Mesendoderm (in vitro differentiated cells): ENCODE data around the gene LACRT.
A peak's percentile ranks its signal among the peaks of the same experiment; 100 is the strongest.

Experiments
- DNase-seq: peaks from one replicate; pipeline ENCODE4 v3.0.0; 2013
- H2AK5ac ChIP-seq: 2 replicates; pipeline ENCODE4 v1.6.1; 2013; ENCODE audit warnings: low read length, inconsistent platforms
- H2BK120ac ChIP-seq: 2 replicates; pipeline ENCODE4 v1.6.1; 2013; ENCODE audit warnings: low read depth, mild to moderate bottlenecking, low read length, moderate library complexity, mixed read lengths
- H2BK15ac ChIP-seq: replicated peaks from 2 replicates; pipeline ENCODE4 v1.6.1; 2013; ENCODE audit warnings: low read depth, mild to moderate bottlenecking, moderate library complexity
- H2BK5ac ChIP-seq: 2 replicates; pipeline ENCODE4 v1.6.1; 2013; ENCODE audit warnings: low read length, inconsistent platforms
- H3K18ac ChIP-seq: 2 replicates; pipeline ENCODE4 v1.6.1; 2013; ENCODE audit warnings: mild to moderate bottlenecking, low read length, mixed read lengths
- H3K23ac ChIP-seq: one replicate; pipeline ENCODE4 v1.6.1; 2013; ENCODE audit warnings: low read length
- H3K27ac ChIP-seq: 2 replicates; pipeline ENCODE4 v1.5.1; 2013; ENCODE audit warnings: low read depth, mild to moderate bottlenecking, inconsistent platforms, low read length, moderate library complexity
- H3K27me3 ChIP-seq: 2 replicates; pipeline ENCODE4 v1.6.1; 2013; ENCODE audit warnings: low read length, control low read depth, mild to moderate bottlenecking, inconsistent platforms; ENCODE audit not compliant: insufficient read depth, poor library complexity
- H3K36me3 ChIP-seq: 2 replicates; pipeline ENCODE4 v1.6.1; 2013; ENCODE audit warnings: low read length, inconsistent platforms; ENCODE audit not compliant: control insufficient read depth, insufficient read depth
- H3K4ac ChIP-seq: one replicate; pipeline ENCODE4 v1.6.1; 2013; ENCODE audit warnings: low read depth, mild to moderate bottlenecking, low read length, moderate library complexity
- H3K4me1 ChIP-seq: 2 replicates; pipeline ENCODE4 v1.6.1; 2013; ENCODE audit warnings: low read depth, low read length, inconsistent platforms; ENCODE audit not compliant: control insufficient read depth
- H3K4me2 ChIP-seq: 2 replicates; pipeline ENCODE4 v1.6.1; 2013; ENCODE audit warnings: low read length
- H3K4me3 ChIP-seq: 2 replicates; pipeline ENCODE4 v1.5.1; 2013; ENCODE audit warnings: mild to moderate bottlenecking, low read length
- H3K56ac ChIP-seq: one replicate; pipeline ENCODE4 v1.6.1; 2013; ENCODE audit warnings: low read length
- H3K79me1 ChIP-seq: 2 replicates; pipeline ENCODE4 v1.6.1; 2013; ENCODE audit warnings: low read length, inconsistent platforms
- H3K79me2 ChIP-seq: 2 replicates; pipeline ENCODE4 v1.6.1; 2013; ENCODE audit warnings: mild to moderate bottlenecking, low read length; ENCODE audit not compliant: control insufficient read depth, insufficient read depth
- H3K9ac ChIP-seq: 2 replicates; pipeline ENCODE4 v1.6.1; 2013; ENCODE audit warnings: low read length, inconsistent platforms
- H4K5ac ChIP-seq: one replicate; pipeline ENCODE4 v1.6.1; 2013; ENCODE audit warnings: low read length
- H4K8ac ChIP-seq: one replicate; pipeline ENCODE4 v1.6.1; 2013; ENCODE audit warnings: low read depth, mild to moderate bottlenecking, control low read depth, low read length, moderate library complexity
- WGBS: extraction: QIAGEN DNeasy Blood & Tissue Kit; methylation state at CpG from one replicate; pipeline ENCODE4 v1.1.7; 2013; ENCODE audit warnings: low lambda C conversion rate, missing lambda C conversion rate; ENCODE audit not compliant: insufficient coverage; ENCODE audit errors: extremely low coverage; 5-methylcytosine and 5-hydroxymethylcytosine counted together

The LACRT gene

GRCh38 chr12:54583726-54584125, 51.0 kb downstream of the LACRT start:
- WGBS, result no CpG with 5 or more reads among the region's 4 CpGs
- H3K27me3 ChIP-seq, result no peaks in the 10 kb centered on the region
- no peak overlapping the region for H3K18ac ChIP-seq
- H3K56ac ChIP-seq, result peak overlapping the region; percentile 18
- H3K23ac ChIP-seq, result no peak overlapping the region
- H2BK5ac ChIP-seq, result no peak overlapping the region
- H3K4me3 ChIP-seq, result no peak overlapping the region
- H4K5ac ChIP-seq, result no peak overlapping the region
- H3K27ac ChIP-seq, result no peak overlapping the region
- no peak overlapping the region for H4K8ac ChIP-seq
- H3K79me2 ChIP-seq, result no peaks in the 10 kb centered on the region
- DNase-seq, result no peak
- H3K36me3 ChIP-seq, result no peaks in the 10 kb centered on the region
- H2BK15ac ChIP-seq, result no peak overlapping the region
- peaks cover 3% of the 10 kb centered on the region for H3K4me1 ChIP-seq
- no peak overlapping the region for H3K4ac ChIP-seq
- H3K9ac ChIP-seq, result no peak overlapping the region
- H2BK120ac ChIP-seq, result no peak overlapping the region
- no peak overlapping the region for H2AK5ac ChIP-seq
- H3K4me2 ChIP-seq, result no peak overlapping the region
- H3K79me1 ChIP-seq, result no peaks in the 10 kb centered on the region

DNA sequence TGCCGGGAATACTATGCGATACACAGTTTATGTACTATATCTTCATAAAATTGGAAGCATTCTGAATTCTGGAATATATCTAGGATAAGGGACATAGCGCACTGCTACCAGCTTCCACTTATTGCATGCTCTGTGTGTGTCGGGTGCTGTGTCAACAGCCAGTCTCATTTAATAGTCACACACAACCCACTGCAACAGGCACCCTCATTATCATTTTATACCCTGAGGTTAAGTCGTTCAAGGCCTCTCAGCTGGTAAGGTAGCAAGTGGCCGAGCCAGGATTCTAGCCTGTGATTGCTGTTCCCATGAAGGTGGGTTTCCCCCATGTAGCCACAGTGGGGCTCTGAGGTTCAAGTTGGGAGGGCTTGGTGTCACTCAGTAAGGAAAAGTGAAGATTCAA, 53.3 kb downstream of the LACRT start:
- H3K4ac ChIP-seq, result no peak overlapping the region
- H3K27ac ChIP-seq, result no peak overlapping the region
- H4K8ac ChIP-seq, result no peak overlapping the region
- H4K5ac ChIP-seq, result no peak overlapping the region
- no peak overlapping the region for H3K23ac ChIP-seq
- peaks cover 3% of the 10 kb centered on the region for H3K4me1 ChIP-seq
- no peaks in the 10 kb centered on the region for H3K79me1 ChIP-seq
- no peak overlapping the region for H3K9ac ChIP-seq
- no peak overlapping the region for H3K4me3 ChIP-seq
- H3K4me2 ChIP-seq, result no peak overlapping the region
- no peak overlapping the region for H3K56ac ChIP-seq
- H3K27me3 ChIP-seq, result no peaks in the 10 kb centered on the region
- H3K18ac ChIP-seq, result no peak overlapping the region
- no peak overlapping the region for H2BK120ac ChIP-seq
- no peaks in the 10 kb centered on the region for H3K79me2 ChIP-seq
- no peak overlapping the region for H2BK5ac ChIP-seq
- no peak for DNase-seq
- no peak overlapping the region for H2AK5ac ChIP-seq
- no peak overlapping the region for H2BK15ac ChIP-seq
- WGBS, result no CpG with 5 or more reads among the region's 6 CpGs
- H3K36me3 ChIP-seq, result no peaks in the 10 kb centered on the region
